Cardiac fibroblast (primary cell): ENCODE data around the gene RO60.

Experiments
- DNase-seq, 2 donors: peaks; one replicate each; pipeline versions ENCODE4 v3.0.0 to v3.0.0-alpha.2; 2010; ENCODE audit warnings: low read depth in 2 of 2
- H3K4me3 ChIP-seq, 2 donors: replicated peaks in 1 of 2; 1 replicate in 1 of 2; 2 replicates in 1 of 2; pipeline ENCODE4 v1.5.1; 2011; ENCODE audit warnings: low read depth in 2 of 2, low read length in 2 of 2, mild to moderate bottlenecking in 2 of 2, moderate library complexity in 1 of 2
- CTCF ChIP-seq: IDR thresholded peaks from one replicate; pipeline ENCODE4 v1.5.1; 2011; ENCODE audit warnings: low read depth, mild to moderate bottlenecking, low read length, inconsistent platforms

The RO60 gene

DNA sequence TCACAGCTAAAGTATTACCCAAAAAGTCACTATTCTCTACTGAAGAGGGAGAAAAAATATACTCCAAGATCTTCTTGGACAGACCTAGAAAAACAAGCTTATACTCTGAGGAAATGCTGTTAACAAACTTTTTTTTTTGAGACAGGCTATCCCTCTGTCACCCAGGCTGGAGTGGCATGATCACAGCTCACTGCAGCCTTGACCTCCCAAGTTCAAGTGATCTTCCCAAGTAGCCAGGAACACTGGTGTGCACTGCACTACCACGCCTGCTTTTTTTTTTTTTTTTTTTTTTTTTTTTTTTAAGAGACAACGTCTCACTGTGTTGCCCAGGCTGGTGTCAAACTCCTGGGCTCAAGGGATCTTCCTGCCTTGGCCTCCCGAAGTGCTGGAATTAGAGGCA, 28.5 kb downstream of the RO60 start:
- H3K4me3 ChIP-seq = no peak overlapping the region
- TF ChIP-seq CTCF = no peak
- no peak for DNase-seq

DNA sequence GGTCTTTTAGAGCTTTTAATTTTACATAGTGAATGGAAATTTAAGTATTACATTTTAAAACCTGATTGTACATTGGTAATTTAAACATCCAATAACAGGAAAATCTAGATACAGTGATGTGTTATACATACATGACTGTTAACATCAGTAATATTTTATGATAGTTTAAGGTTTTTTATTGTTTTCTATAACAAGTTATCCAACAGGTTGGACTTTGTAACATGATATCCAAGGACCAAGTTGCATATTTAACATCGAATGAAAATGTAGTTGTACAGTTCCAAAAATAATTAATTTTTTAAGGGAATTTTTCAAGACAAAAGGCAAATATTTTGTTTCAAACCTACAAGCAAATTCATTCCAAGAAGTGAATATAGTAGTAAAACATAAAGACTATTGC, 31.5 kb downstream of the RO60 start:
- H3K4me3 ChIP-seq = no peak overlapping the region
- no peak for DNase-seq
- TF ChIP-seq CTCF = no peak

DNA sequence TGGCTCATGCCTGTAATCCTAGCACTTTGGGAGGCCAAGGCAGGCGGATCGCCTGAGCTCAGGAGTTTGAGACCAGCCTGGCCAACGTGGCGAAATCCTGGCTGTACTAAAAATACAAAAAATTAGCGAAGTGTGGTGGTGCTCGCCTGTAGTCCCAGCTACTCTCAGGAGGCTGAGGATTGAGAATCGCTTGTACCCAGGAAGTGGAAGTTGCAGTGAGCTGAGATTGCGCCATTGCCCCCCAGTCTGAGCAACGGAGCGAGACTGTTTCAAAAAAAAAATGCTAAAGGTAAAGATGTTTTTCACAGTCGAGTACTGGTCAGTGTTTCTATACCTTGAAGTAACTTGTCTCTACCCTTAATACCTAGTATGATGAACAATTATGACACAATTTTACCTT, 34.7 kb downstream of the RO60 start:
- DNase-seq = no peak
- H3K4me3 ChIP-seq = no peak overlapping the region
- TF ChIP-seq CTCF = no peak

DNA sequence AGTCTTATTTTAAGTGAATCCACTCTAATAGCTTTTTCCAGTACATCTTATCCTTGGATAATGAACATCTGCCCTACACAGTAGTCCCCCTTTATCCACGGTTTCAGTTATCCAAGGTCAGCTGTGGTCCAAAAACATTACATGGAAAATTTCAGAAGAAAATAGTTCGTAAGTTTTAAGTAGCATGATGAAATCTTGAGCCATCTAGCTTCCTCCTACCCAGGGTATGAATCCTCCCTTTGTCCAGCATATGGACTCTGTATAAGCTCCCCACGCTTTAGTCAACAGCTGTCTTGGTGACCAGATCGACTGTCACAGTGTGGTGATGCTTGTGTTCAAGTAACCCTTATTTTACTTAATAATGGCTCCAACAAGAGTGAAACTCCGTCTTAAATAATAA, 43.2 kb downstream of the RO60 start:
- TF ChIP-seq CTCF = no peak
- no peak overlapping the region for H3K4me3 ChIP-seq
- no peak for DNase-seq

DNA sequence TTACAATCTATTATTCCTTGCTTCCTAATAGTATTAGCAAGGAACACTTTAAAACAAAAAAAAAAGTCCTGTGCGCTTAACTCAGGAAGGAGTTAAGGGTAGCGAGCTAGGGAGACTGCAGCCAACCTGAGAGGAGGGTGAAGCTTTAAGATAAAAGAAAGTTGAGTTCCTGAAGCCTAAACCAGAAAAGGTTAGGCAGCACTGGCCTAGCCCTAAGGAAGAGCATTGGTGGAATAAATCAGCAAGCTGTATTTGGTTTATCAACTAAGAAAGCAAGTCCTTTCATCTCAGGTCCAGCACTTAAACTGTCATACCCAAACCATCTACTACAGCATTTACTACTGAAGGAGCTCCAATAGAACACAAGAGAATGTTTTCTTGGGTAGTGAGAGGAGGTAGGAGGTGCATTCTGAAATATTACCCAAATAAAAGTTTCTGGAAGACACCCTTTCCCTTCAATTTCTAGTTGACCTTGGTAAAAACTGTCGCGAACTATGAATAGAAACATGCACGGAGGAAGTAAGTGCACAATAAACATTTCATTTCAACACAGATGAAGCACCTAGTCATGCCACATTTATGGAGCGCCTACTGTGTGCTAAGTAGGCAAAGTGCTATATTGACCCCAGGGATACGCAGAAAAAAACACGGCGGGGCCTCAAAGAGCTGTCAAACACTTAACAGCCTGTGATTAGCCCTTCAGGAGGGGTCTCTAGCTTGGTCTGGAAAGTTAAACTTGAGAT, 44.5 kb downstream of the RO60 start:
- no peak for TF ChIP-seq CTCF
- peak; percentile 9 to 22 for DNase-seq
- peak overlapping the region; percentile 74 to 82 for H3K4me3 ChIP-seq

GRCh38 chr1:193104502-193104906, 45.1 kb downstream of the RO60 start:
- peak overlapping the region; percentile 74 to 82 for H3K4me3 ChIP-seq
- peak in 1 of 2 donors; percentile 47 for DNase-seq
- TF ChIP-seq CTCF = no peak
